Measurements from ENCODE around the gene ALG6. TPM values are rescaled to one million over a fixed set of nuclear protein-coding genes. Genes with fewer than 3 reads are reported as not detected.

The ALG6 gene
- 8.5 and 11.0 TPM in 2 replicates for total RNA-seq

GRCh38 chr1:63367215-63368103, at the start of gene ALG6:
ALG6 (plus strand) TSS chr1:63367627; CDS start chr1:63370978, 3,351 bp downstream.
- DNase-seq (ENCODE audit: extremely low read depth, low read depth, low spot score), result no peak

- DNase-seq (ENCODE audit: extremely low read depth, low read depth, low spot score), result no peak
Measured at GRCh38 chr1:63317817-63318152, 49.6 kb upstream of the ALG6 start.

- DNase-seq (ENCODE audit: extremely low read depth, low read depth, low spot score), result no peak
Measured at GRCh38 chr1:63318201-63318979, 49.0 kb upstream of the ALG6 start.

- no peak for DNase-seq (ENCODE audit: extremely low read depth, low read depth, low spot score)
Measured at GRCh38 chr1:63319046-63320021, 48.1 kb upstream of the ALG6 start.

GRCh38 chr1:63320022-63320721, 47.3 kb upstream of the ALG6 start:
- no peak for DNase-seq (ENCODE audit: extremely low read depth, low read depth, low spot score)

GRCh38 chr1:63321066-63321784, 46.2 kb upstream of the ALG6 start:
- no peak for DNase-seq (ENCODE audit: extremely low read depth, low read depth, low spot score)

GRCh38 chr1:63321785-63322113, 45.7 kb upstream of the ALG6 start:
- DNase-seq (ENCODE audit: extremely low read depth, low read depth, low spot score), result no peak

- DNase-seq (ENCODE audit: extremely low read depth, low read depth, low spot score), result no peak
Measured at GRCh38 chr1:63322114-63322943, 45.1 kb upstream of the ALG6 start, which contains the start of gene FOXD3. FOXD3 (plus strand) TSS chr1:63322567; CDS start chr1:63323059, 492 bp downstream.

- no peak for DNase-seq (ENCODE audit: extremely low read depth, low read depth, low spot score)
Measured at GRCh38 chr1:63322944-63323864, 44.2 kb upstream of the ALG6 start.

- no peak for DNase-seq (ENCODE audit: extremely low read depth, low read depth, low spot score)
Measured at GRCh38 chr1:63323865-63324778, 43.3 kb upstream of the ALG6 start.

- DNase-seq (ENCODE audit: extremely low read depth, low read depth, low spot score), result no peak
Measured at GRCh38 chr1:63324779-63325119, 42.7 kb upstream of the ALG6 start.

- no peak for DNase-seq (ENCODE audit: extremely low read depth, low read depth, low spot score)
Measured at GRCh38 chr1:63325279-63325985, 42.0 kb upstream of the ALG6 start.

GRCh38 chr1:63326106-63326472, 41.3 kb upstream of the ALG6 start:
- DNase-seq (ENCODE audit: extremely low read depth, low read depth, low spot score), result no peak

GRCh38 chr1:63326473-63327380, 40.7 kb upstream of the ALG6 start:
- DNase-seq (ENCODE audit: extremely low read depth, low read depth, low spot score), result no peak

GRCh38 chr1:63327417-63328054, 39.9 kb upstream of the ALG6 start:
- DNase-seq (ENCODE audit: extremely low read depth, low read depth, low spot score), result no peak

All from glomerular endothelial cell (primary cell).